Breast epithelium (tissue), 4 donors: Measurements from ENCODE around the gene KLHDC8A. TPM values are rescaled to one million over a fixed set of nuclear protein-coding genes. Genes with fewer than 3 reads are reported as not detected.

Source experiments
- DNase-seq, 2 donors: peaks; one replicate each; pipeline ENCODE4 v3.0.0-alpha.2; 2019; ENCODE audit warnings: low spot score in 2 of 2
- H3K27ac ChIP-seq, 2 donors: fragments of 200-600 bp; sonication (generic) in 1 of 2; one replicate each; pipeline ENCODE4 v1.5.1; 2016 to 2019; ENCODE audit warnings: mild to moderate bottlenecking in 1 of 2
- H3K27me3 ChIP-seq, 2 donors: fragments of 200-600 bp; sonication (generic) in 1 of 2; one replicate each; pipeline versions ENCODE4 v1.5.1 to v1.6.0; 2017 to 2019; ENCODE audit warnings: control low read depth in 1 of 2, mild to moderate bottlenecking in 1 of 2
- H3K36me3 ChIP-seq: fragments of 200-600 bp; one replicate; pipeline ENCODE4 v1.5.1; 2019
- H3K4me1 ChIP-seq, 2 donors: fragments of 200-600 bp; sonication (generic); one replicate each; pipeline ENCODE4 v1.5.1; 2016 to 2019; ENCODE audit warnings: control low read depth in 1 of 2
- H3K4me3 ChIP-seq, 3 donors: fragments of 200-600 bp; sonication (generic); 1 replicate in 2 of 3; 2 replicates in 1 of 3; pipeline ENCODE4 v1.5.1; 2016 to 2019; ENCODE audit warnings: mild to moderate bottlenecking in 3 of 3, moderate library complexity in 2 of 3
- H3K9me3 ChIP-seq, 2 donors: fragments of 200-600 bp; sonication (generic) in 1 of 2; one replicate each; pipeline ENCODE4 v1.5.1; 2016 to 2019; ENCODE audit warnings: control low read depth in 1 of 2
- CTCF ChIP-seq, 3 donors: fragments of 450-650 bp; IDR thresholded peaks; one replicate each; pipeline ENCODE4 v1.5.1; 2016 to 2017; ENCODE audit warnings: antibody characterized with exemption in 3 of 3, mild to moderate bottlenecking in 3 of 3, moderate library complexity in 3 of 3
- POLR2A ChIP-seq: fragments of 450-650 bp; IDR thresholded peaks from one replicate; pipeline ENCODE4 v1.6.1; 2016; ENCODE audit warnings: antibody characterized with exemption, mild to moderate bottlenecking, moderate library complexity
- POLR2AphosphoS5 ChIP-seq, 3 donors: sonication (generic); formaldehyde crosslinking; IDR thresholded peaks; one replicate each; pipeline ENCODE4 v1.6.1; 2017; ENCODE audit warnings: antibody characterized with exemption in 3 of 3
- intact Hi-C: fragments of 100-400 bp; cut with DNase I; formaldehyde crosslinking; loops from one replicate; pipeline ENCODE4 v1.15.1; 2023; ENCODE audit warnings: low total_unique reads
- total RNA-seq, 3 donors: library from RNA; depleted of rRNA; stranded (reverse); fragments of >200 nt; gene quantifications; one replicate each; pipeline ENCODE4 v1.1.0, GENCODE V29; 2016

Gene KLHDC8A
- total RNA-seq, 3 donors from 2014 or later, result not detected

- no peak for DNase-seq
- Histone ChIP-seq H3K27ac (no peak overlapping the region), H3K36me3 (no peaks in the 10 kb centered on the region), H3K4me1 (peaks cover 0 to 7% of the 10 kb centered on the region in 2 donors), H3K27me3 (peaks cover 3 to 18% of the 10 kb centered on the region in 2 donors), H3K4me3 (peak overlapping the region; percentile 10 to 65 (median 44)), H3K9me3 (no peaks in the 10 kb centered on the region)
- intact Hi-C loops, result no loop called here
- TF ChIP-seq POLR2AphosphoS5 (IDR thresholded peaks at IDR 0.05) (no peak), POLR2A (no peak), CTCF (IDR thresholded peaks at IDR 0.05) (no peak)
Measured at GRCh38 chr1:205343431-205344065, 13.2 kb downstream of the KLHDC8A start.

GRCh38 chr1:205342986-205343385, 13.7 kb downstream of the KLHDC8A start:
- Histone ChIP-seq H3K27ac (no peak overlapping the region), H3K9me3 (no peaks in the 10 kb centered on the region), H3K36me3 (no peaks in the 10 kb centered on the region), H3K27me3 (peaks cover 3 to 18% of the 10 kb centered on the region in 2 donors), H3K4me3 (no peak overlapping the region), H3K4me1 (peaks cover 0 to 7% of the 10 kb centered on the region in 2 donors)
- TF ChIP-seq POLR2AphosphoS5 (IDR thresholded peaks at IDR 0.05) (no peak), POLR2A (no peak), CTCF (IDR thresholded peaks at IDR 0.05) (no peak)
- no peak for DNase-seq
- intact Hi-C loops, result no loop called here

- Histone ChIP-seq H3K4me1 (peaks cover 0 to 7% of the 10 kb centered on the region in 2 donors), H3K36me3 (no peaks in the 10 kb centered on the region), H3K9me3 (no peaks in the 10 kb centered on the region), H3K27me3 (peaks cover 3 to 18% of the 10 kb centered on the region in 2 donors), H3K27ac (peak overlapping the region in 1 of 2 donors; percentile 4), H3K4me3 (no peak overlapping the region)
- no peak for DNase-seq
- intact Hi-C loops, result no loop called here
- no peak for TF ChIP-seq POLR2A
- no peak for TF ChIP-seq POLR2AphosphoS5 (IDR thresholded peaks at IDR 0.05)
- TF ChIP-seq CTCF (IDR thresholded peaks at IDR 0.05), result no peak
Measured at GRCh38 chr1:205340676-205341075, 16.0 kb downstream of the KLHDC8A start.

GRCh38 chr1:205339717-205340116, 17.0 kb downstream of the KLHDC8A start:
- H3K4me3 ChIP-seq, result no peak overlapping the region
- peaks cover 3 to 11% of the 10 kb centered on the region in 2 donors for H3K27me3 ChIP-seq
- peaks cover 0 to 7% of the 10 kb centered on the region in 2 donors for H3K4me1 ChIP-seq
- H3K27ac ChIP-seq, result no peak overlapping the region
- intact Hi-C loops, result no loop called here
- no peak for TF ChIP-seq CTCF (IDR thresholded peaks at IDR 0.05)
- no peaks in the 10 kb centered on the region for H3K9me3 ChIP-seq
- no peaks in the 10 kb centered on the region for H3K36me3 ChIP-seq
- DNase-seq, result no peak

DNA sequence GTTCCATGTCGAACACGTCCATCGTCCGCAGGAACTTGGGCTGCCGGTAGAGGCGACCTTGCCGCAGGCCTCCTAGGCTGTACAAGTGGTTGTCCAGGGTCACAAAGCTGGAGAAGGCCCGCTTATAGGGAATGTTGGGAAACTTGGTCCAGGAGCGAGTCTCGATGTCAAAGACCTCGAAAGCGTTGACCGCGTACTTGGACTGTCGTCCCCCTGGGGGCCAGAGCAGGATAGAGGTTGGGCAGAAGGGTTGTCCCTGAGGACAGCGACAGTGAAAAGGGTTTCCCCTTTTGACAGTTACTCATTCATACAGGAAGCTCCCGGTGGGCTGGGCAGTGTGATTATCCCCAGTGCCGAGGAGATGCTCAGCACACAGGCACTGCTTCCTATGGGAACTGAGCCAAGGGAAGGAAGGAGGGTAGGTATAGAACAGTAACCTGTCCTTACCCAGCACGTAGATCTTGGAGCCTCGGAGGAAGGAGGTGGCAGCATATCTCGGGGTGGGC, 17.5 kb downstream of the KLHDC8A start:
- TF ChIP-seq POLR2AphosphoS5 (IDR thresholded peaks at IDR 0.05) (no peak), CTCF (IDR thresholded peaks at IDR 0.05) (no peak), POLR2A (no peak)
- Histone ChIP-seq H3K27ac (no peak overlapping the region), H3K27me3 (peaks cover 3 to 9% of the 10 kb centered on the region in 2 donors), H3K4me1 (peaks cover 0 to 7% of the 10 kb centered on the region in 2 donors), H3K4me3 (no peak overlapping the region), H3K9me3 (no peaks in the 10 kb centered on the region), H3K36me3 (no peaks in the 10 kb centered on the region)
- DNase-seq, result no peak
- intact Hi-C loops, result no loop called here
